Mucosa of stomach (tissue), 1 donor: Measurements from ENCODE around the gene KIF5C.
"Not testable (repeated sequence)": the region's sequence is repeated elsewhere in the genome, so short reads cannot be mapped to it uniquely, and the experiment has no call there.

Source experiments
- H3K27me3 ChIP-seq: one replicate; pipeline ENCODE4 v1.7.0; 2013; ENCODE audit warnings: mild to moderate bottlenecking, low read length; ENCODE audit not compliant: control insufficient read depth, insufficient read depth
- H3K36me3 ChIP-seq: one replicate; pipeline ENCODE4 v1.7.0; 2013; ENCODE audit warnings: low read length; ENCODE audit not compliant: control insufficient read depth, insufficient read depth
- H3K4me1 ChIP-seq: one replicate; pipeline ENCODE4 v1.7.0; 2013; ENCODE audit warnings: mild to moderate bottlenecking, low read length; ENCODE audit not compliant: control insufficient read depth, insufficient read depth
- H3K4me3 ChIP-seq: one replicate; pipeline ENCODE4 v1.7.0; 2013; ENCODE audit warnings: low read length
- H3K9ac ChIP-seq: one replicate; pipeline ENCODE4 v1.7.0; 2013; ENCODE audit warnings: mild to moderate bottlenecking, low read length, moderate library complexity
- H3K9me3 ChIP-seq: one replicate; pipeline ENCODE4 v1.7.0; 2013; ENCODE audit warnings: mild to moderate bottlenecking, low read length, moderate library complexity; ENCODE audit not compliant: control insufficient read depth
- donor health status: Pancreatic carcinoma.

The KIF5C gene

DNA sequence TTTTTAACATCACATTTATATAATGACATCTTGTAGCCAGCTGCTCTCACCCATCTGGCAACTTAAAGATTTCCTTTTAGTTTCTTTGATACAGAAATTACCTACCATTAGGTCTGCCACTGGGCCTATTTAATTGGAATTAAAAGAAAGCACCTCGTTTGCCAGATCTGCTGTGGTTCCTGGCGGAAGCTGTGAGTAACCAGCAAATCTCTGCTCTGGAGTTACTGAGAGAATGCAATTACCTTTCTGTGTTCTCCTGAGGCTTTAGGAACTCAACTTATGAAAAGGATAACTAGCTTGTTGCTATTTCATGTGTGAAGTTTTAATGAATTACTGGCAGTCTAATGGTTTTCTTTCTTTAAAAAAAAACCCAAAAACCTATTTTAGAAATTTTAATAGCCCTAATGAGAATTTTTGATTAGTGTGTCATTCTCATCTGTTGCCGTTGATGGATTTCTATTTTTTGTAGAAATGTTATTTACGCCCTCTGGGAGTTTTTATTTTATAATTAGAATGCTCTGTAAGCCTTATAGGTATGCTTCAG is 93.8 kb downstream of the KIF5C start:
- H3K9ac ChIP-seq = no peak overlapping the region
- no peaks in the 10 kb centered on the region for H3K4me1 ChIP-seq
- no peaks in the 10 kb centered on the region for H3K36me3 ChIP-seq
- H3K27me3 ChIP-seq = no peaks in the 10 kb centered on the region
- no peaks in the 10 kb centered on the region for H3K9me3 ChIP-seq
- H3K4me3 ChIP-seq = no peak overlapping the region

DNA sequence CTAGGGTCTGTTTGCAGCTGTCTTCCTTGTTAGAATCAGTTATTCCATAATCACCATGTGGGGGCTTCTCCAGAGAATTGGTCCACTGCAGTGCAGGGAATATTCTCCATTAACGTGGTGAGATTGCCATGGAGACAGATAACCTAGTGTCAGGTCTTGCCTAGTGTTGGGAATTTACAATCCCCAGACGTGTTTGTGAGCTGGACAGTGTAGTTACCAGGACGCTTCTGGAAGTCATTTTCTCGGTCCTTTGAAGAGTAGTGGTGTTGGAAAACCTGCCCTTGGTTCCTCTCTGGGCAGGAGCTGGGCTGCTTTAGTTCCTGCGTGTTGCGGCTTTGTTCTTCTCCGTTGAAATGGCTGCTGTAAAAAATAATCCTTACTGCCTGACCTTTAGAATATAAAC is 94.6 kb downstream of the KIF5C start:
- Histone ChIP-seq H3K36me3 (no peaks in the 10 kb centered on the region), H3K9ac (no peak overlapping the region), H3K4me3 (no peak overlapping the region), H3K4me1 (no peaks in the 10 kb centered on the region), H3K27me3 (no peaks in the 10 kb centered on the region), H3K9me3 (no peaks in the 10 kb centered on the region)

DNA sequence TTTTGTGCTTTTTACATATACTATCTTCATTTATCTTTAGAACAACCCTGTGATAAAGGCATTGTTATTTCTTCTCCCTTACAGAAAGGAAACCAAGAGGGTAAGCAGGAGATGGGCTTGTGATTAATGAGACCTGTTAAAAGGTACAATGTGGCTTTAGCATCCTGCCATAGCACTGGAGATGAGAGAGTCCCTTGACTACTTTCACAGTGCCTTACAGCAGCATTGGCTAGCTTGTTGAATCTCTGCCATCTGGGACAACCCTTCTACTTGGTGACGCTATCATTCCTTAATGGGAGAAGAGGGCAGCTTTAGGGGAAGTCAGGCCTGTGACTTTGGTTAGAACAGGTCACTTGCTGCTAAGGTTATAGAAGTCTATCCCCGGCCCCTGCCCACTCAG is 95.4 kb downstream of the KIF5C start:
- Histone ChIP-seq H3K4me3 (no peak overlapping the region), H3K27me3 (no peaks in the 10 kb centered on the region), H3K36me3 (no peaks in the 10 kb centered on the region), H3K9ac (no peak overlapping the region), H3K4me1 (no peaks in the 10 kb centered on the region), H3K9me3 (no peaks in the 10 kb centered on the region)

DNA sequence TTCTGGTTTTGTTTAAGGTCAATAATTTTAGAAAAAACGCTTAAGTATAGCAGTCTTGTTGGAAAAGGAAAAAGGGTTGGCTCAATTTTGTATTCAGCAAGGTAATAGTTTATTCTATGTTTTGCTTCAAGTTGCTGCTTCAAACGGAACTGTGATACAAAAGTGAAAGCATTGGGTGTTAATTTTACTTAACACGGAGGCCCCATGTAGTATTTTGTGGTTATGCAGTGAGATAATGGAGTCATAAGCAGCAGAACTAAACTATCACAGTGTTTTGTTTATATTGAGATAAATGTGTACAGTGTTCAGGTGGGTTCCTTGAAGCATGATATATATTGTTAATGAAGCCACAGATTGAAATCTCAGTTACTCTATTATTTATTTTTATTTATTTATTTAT is 96.5 kb downstream of the KIF5C start:
- Histone ChIP-seq H3K27me3 (no peaks in the 10 kb centered on the region), H3K4me1 (no peaks in the 10 kb centered on the region), H3K4me3 (no peak overlapping the region), H3K9me3 (no peaks in the 10 kb centered on the region), H3K9ac (no peak overlapping the region), H3K36me3 (no peaks in the 10 kb centered on the region)

DNA sequence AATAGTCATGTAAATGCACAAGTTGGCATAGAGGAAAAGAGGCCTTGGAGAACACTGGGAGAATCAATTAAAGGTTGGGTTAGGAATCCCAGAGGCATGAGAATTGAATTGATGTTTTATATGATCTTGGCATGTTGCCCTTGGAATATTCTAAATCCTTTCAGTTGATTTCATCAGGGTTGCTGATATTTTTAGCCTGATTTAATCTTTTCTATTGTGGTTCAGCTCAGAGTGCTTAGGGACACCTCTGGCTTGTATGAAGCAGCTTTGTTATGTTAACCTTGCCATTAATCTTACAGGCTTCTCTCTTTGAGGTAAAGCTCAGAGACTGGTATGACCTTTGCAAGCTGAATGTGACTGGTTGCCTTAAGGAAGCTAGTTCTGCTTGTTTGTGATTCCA is 99.1 kb downstream of the KIF5C start:
- Histone ChIP-seq H3K9me3 (no peaks in the 10 kb centered on the region), H3K9ac (no peak overlapping the region), H3K36me3 (no peaks in the 10 kb centered on the region), H3K27me3 (no peaks in the 10 kb centered on the region), H3K4me1 (no peaks in the 10 kb centered on the region), H3K4me3 (no peak overlapping the region)

DNA sequence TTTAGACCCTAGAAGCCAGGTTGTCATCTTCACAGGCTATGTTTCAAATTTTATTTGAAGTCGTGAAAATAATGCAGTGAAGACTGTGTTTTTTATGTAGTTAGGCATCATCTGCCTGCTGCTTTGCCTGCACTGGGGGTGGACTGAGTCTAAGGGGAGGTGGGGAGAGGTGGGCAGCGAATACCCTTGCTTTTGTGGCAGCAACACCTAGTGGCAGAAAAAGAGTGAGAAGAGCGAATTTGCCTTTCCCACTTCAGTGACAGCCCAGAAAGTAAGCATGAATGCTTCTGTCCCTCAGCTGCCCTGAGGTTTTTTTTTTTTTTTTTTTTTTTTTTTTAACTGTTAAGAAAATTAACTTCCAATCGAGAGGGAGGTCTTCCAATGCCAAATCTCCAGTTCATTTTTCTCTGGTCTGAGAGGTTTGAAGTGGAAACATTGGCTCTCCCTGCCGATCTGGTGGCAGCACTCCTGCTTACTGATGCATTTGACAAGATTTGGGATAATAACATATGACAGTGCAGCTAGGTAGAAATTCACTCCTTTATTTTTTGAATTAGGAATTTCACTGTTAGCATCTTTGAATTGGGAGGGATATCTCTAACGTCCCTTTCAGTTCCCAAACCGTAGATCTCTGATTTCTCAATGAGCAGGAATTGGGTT is 103.1 kb downstream of the KIF5C start:
- no peaks in the 10 kb centered on the region for H3K27me3 ChIP-seq

DNA sequence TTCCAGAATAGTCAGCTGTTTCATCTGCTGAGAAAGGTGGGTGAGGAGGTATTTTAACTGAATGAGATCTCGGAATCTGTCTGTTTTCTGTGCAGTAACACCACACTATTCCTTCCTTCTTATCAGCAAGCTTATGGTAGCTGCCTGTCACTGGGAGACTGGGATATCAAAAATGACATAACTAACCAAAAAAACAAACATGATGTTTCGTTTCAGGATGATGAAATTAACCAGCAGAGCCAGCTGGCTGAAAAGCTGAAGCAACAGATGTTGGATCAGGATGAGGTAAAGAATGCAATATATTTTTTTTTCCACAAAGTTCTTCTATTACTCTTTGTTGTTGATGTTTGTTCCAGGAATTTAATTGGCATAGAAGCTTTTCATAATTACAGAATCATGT is 103.7 kb downstream of the KIF5C start:
- Histone ChIP-seq H3K4me3 (no peak overlapping the region), H3K9me3 (no peaks in the 10 kb centered on the region), H3K9ac (no peak overlapping the region), H3K27me3 (no peaks in the 10 kb centered on the region), H3K36me3 (no peaks in the 10 kb centered on the region), H3K4me1 (no peaks in the 10 kb centered on the region)

More for the DNA sequence above, 103.1 kb downstream of the KIF5C start:
- Histone ChIP-seq H3K9ac (no peak overlapping the region), H3K4me3 (no peak overlapping the region), H3K36me3 (no peaks in the 10 kb centered on the region), H3K9me3 (no peaks in the 10 kb centered on the region), H3K4me1 (no peaks in the 10 kb centered on the region)

DNA sequence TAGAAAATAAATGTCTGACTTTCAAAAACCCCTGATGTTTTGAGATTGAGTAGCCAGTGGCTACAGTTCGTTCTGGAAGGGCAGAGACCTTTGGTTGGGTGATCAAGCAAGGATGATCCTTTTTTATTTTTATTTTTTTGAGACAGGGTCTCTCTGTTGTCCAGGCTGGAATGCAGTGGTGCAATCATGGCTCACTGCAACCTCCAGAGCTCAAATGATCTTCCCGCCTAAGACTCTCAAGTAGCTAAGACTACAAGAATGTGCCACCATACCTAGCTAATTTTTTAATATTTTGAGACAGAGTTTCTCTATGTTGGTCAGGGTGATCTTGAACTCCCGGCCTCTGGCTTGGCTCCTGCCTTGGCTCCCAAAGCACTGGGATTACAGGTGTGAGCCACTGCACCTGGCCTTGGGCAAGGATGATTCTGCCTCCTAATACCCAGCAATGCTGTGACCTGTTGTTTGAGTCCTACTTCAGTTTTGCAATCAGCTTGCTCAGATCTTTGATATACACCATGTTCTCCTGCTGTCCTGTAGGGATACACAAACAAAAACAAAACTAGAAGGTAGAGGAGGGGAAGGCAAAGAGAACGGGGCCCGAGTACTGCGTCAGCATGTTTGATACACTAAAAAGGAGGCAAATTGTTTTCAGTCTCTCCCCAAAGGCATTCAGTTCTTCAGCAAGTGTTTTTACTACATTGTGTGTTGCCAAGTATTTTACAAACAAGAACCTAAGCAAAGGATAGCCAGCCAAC is 104.3 kb downstream of the KIF5C start:
- Histone ChIP-seq H3K9me3 (no peaks in the 10 kb centered on the region), H3K4me3 (no peak overlapping the region), H3K4me1 (no peaks in the 10 kb centered on the region), H3K36me3 (no peaks in the 10 kb centered on the region), H3K27me3 (no peaks in the 10 kb centered on the region), H3K9ac (no peak overlapping the region)

DNA sequence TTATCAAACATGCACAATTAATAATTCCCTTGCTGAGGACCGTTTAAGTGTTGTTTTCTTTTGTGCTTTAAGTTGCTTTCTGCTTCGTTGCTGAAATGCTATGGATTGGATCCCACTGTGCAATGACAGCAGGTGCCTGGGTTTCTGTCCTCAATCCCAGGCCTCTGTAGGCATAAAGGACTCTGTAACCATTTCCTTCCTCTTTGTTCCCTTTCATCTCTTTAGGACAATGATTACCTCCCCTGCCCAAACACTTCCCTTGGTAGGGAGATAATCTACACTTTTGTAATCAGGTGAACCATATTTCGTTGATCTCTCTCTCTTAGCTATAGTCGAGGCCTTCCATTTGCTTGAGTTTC is 104.9 kb downstream of the KIF5C start:
- no peaks in the 10 kb centered on the region for H3K9me3 ChIP-seq
- H3K9ac ChIP-seq = no peak overlapping the region
- no peaks in the 10 kb centered on the region for H3K36me3 ChIP-seq
- no peaks in the 10 kb centered on the region for H3K4me1 ChIP-seq
- no peaks in the 10 kb centered on the region for H3K27me3 ChIP-seq
- no peak overlapping the region for H3K4me3 ChIP-seq

DNA sequence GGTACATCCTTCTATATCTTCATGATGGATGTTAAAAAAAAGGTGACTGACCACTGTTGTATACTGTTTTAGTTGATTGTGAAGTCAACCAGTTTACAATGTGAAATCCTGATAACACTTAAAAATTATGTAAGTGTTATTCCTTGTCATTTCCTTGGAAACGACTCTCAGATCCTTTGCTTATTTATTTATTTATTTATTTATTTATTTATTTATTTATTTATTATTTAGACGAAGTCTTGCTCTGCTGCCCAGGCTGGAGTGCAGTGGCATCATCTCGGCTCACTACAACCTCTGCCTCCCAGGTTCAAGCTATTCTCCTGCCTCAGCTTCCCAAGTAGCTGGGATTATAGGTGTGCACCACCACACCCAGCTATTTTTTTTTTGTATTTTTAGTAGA is 105.5 kb downstream of the KIF5C start:
- not testable (repeated sequence) for H3K27me3 ChIP-seq, H3K36me3 ChIP-seq, H3K4me3 ChIP-seq, H3K9me3 ChIP-seq, H3K4me1 ChIP-seq, H3K9ac ChIP-seq

DNA sequence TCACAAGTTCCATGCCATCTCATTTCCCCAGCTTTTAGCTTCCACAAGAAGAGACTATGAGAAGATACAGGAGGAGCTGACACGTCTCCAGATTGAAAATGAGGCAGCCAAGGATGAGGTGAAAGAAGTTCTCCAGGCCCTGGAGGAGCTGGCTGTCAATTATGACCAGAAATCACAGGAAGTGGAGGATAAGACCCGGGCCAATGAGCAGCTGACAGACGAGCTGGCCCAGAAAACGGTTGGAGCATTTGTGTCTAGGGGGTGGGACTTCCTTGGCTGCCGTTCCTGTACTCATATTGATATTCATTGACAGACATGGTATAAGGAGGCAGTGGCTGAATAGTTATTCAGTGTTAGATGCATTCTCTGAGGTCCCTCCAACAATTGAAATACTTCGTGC is 106.3 kb downstream of the KIF5C start:
- H3K4me3 ChIP-seq = no peak overlapping the region
- H3K9ac ChIP-seq = no peak overlapping the region
- no peaks in the 10 kb centered on the region for H3K9me3 ChIP-seq
- H3K4me1 ChIP-seq = no peaks in the 10 kb centered on the region
- no peaks in the 10 kb centered on the region for H3K36me3 ChIP-seq
- H3K27me3 ChIP-seq = no peaks in the 10 kb centered on the region

DNA sequence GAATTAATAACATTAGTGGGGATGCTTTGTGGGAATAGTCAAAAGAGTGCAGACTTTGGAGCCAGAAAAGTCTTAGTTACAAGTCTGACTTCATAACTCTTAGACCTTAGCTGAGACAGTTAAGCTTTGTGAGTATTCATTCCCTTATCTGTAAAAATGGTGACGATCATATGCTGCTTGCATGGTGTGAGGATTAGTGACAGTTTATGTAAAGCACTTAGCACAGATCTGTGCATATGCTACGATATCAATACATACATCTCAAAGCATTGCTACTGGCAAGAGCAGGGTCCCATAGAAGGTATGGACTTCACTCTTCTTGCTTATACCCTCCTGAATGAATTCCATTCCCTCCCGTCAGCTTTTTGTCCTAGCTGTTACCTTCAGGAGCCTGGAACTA is 106.8 kb downstream of the KIF5C start:
- H3K36me3 ChIP-seq = no peaks in the 10 kb centered on the region
- no peaks in the 10 kb centered on the region for H3K9me3 ChIP-seq
- no peak overlapping the region for H3K9ac ChIP-seq
- H3K27me3 ChIP-seq = no peaks in the 10 kb centered on the region
- H3K4me3 ChIP-seq = no peak overlapping the region
- H3K4me1 ChIP-seq = no peaks in the 10 kb centered on the region
